T-helper 2 cell treated with Interferon-gamma antibody and Interleukin-4, amounts not matched to agents 5 μg/mL and 100 μg/mL, for 36 hours (primary cell): ENCODE data around the gene MYCN.
"Not testable (repeated sequence)": the region's sequence is repeated elsewhere in the genome, so short reads cannot be mapped to it uniquely, and the experiment has no call there.

Experiments
- DNase-seq: peaks from one replicate; pipeline ENCODE4 v3.0.0; 2021; ENCODE audit warnings: low spot score
- H3K27ac Mint-ChIP-seq: one replicate; pipeline ENCODE4 v1.8.0; 2021; ENCODE audit warnings: mild to moderate bottlenecking, mixed read lengths
- H3K27me3 Mint-ChIP-seq: one replicate; pipeline ENCODE4 v1.8.0; 2021; ENCODE audit warnings: low read depth, mixed read lengths
- H3K36me3 Mint-ChIP-seq: one replicate; pipeline ENCODE4 v1.8.0; 2021; ENCODE audit warnings: low read depth, mixed read lengths
- H3K4me1 Mint-ChIP-seq: one replicate; pipeline ENCODE4 v1.8.0; 2021; ENCODE audit warnings: low read depth, mixed read lengths
- H3K4me3 Mint-ChIP-seq: one replicate; pipeline ENCODE4 v1.8.0; 2022; ENCODE audit warnings: mild to moderate bottlenecking, moderate library complexity, mixed read lengths
- H3K9me3 Mint-ChIP-seq: one replicate; pipeline ENCODE4 v1.8.0; 2021; ENCODE audit warnings: mixed read lengths

The MYCN gene

DNA sequence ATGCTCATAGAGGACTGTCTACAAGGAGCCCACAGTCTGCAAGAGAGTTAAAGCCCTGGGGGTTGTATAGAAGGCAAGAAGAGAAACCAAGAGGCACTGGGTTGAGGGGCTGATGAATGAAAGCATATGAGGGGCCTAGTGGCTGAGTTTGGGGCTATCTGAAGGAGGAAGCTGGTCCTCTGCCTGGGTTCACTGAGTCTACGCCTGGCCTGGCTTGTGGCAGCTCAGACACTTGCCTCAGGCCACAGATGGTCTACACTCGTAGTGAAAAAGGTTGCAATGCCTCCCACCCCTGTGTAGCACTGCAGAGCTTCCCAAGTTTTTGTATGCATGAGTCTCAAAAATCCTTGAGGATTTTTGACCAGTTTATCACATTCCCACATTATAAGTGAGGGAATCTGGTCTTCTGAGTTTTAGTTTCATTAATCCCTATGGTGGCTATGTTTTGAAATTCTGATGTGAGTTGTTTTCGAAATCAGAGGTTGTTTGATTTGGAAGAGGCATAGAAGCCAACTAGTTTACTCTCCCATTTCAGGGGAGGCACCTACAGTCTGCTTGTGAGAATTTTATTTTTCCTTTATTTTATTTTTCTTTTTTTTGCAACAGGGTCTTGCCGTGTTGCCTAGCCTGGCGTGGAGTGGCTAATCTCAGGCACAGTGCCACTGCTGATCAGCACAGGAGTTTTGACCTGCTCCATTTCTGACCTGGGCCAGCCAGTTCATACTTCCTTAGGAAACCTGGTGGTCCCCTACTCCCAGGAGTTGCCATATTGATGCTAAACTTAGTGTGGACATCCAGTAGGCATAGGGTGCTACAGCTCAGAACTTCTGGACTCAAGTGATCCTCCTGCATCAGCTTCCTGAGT lies 10.0 kb downstream of the MYCN start:
- DNase-seq = no peak
- Mint-ChIP-seq H3K36me3 (no peaks in the 10 kb centered on the region), H3K4me1 (no peaks in the 10 kb centered on the region), H3K27me3 (peaks cover 7% of the 10 kb centered on the region), H3K27ac (no peak overlapping the region), H3K9me3 (no peaks in the 10 kb centered on the region), H3K4me3 (no peak overlapping the region)

GRCh38 chr2:15951936-15952335 lies 11.6 kb downstream of the MYCN start:
- not testable (repeated sequence) for H3K27ac Mint-ChIP-seq, H3K4me3 Mint-ChIP-seq, DNase-seq, H3K4me1 Mint-ChIP-seq, H3K36me3 Mint-ChIP-seq, H3K27me3 Mint-ChIP-seq, H3K9me3 Mint-ChIP-seq

GRCh38 chr2:15952451-15953146 lies 12.2 kb downstream of the MYCN start:
- H3K4me1 Mint-ChIP-seq = no peaks in the 10 kb centered on the region
- H3K36me3 Mint-ChIP-seq = no peaks in the 10 kb centered on the region
- H3K27me3 Mint-ChIP-seq = peaks cover 2% of the 10 kb centered on the region
- no peak overlapping the region for H3K27ac Mint-ChIP-seq
- DNase-seq = no peak
- no peak overlapping the region for H3K4me3 Mint-ChIP-seq
- H3K9me3 Mint-ChIP-seq = no peaks in the 10 kb centered on the region

DNA sequence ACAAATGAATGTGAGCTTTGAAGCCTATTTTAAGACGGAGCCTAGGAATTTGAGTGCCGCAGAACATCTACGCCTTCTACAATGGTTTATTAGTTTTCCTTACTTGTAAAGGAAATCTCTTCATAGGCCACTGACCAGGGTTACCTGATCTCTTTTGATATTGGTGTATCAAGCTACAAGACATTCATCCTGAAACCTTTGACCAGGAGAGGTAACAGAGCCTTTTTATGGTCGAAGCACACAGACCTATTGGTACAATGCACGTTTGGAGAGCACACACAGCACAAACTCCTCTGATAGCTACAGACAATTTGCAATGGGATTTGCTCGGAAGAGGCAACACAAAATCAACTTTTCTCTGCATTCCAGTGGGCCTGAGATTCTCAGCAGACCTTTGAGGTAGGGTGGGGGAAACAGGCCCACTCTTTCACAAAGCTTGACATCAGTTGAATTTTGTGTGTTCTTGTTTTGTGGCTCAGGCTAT lies 12.8 kb downstream of the MYCN start:
- no peak overlapping the region for H3K4me3 Mint-ChIP-seq
- no peak overlapping the region for H3K27ac Mint-ChIP-seq

DNA sequence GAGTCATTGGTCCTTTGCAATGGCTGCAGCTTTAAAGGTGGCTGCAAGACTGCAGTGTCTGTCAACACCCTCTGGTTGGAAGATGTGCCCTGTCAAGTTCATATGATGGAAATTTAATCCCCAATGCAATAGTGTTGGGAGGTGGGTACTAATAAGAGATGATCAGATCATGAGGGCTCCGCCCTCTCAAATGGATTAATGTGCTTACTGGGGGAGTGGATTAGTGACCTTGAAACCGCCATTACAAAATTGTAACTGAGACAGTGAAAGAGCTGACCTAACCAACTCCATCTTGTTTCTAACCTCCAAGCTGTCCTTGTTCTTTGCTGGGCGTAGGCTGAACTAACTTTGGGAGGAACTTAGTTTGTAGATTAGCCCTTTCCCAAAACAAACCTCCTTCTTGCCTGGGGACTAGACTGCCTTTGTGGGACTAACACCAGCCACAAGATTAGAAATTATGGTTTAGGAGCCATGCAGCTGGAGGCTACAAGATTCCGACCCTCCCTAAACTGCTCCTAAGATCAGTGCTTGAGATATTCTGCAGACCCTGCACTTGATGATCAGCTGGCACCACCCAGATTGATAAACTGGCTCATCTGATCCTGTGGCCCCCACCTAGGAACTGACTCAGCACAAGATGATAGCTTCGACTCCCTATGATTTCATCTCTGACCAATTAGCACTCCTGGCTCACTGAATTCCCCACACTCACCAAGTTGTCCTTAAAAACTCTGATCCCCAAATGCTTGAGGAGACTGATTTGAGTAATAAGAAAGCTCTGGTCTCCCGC lies 13.7 kb downstream of the MYCN start:
- no peaks in the 10 kb centered on the region for H3K36me3 Mint-ChIP-seq
- no peak overlapping the region for H3K4me3 Mint-ChIP-seq
- H3K9me3 Mint-ChIP-seq = no peaks in the 10 kb centered on the region
- H3K27me3 Mint-ChIP-seq = no peaks in the 10 kb centered on the region
- H3K27ac Mint-ChIP-seq = no peak overlapping the region
- DNase-seq = no peak
- H3K4me1 Mint-ChIP-seq = no peaks in the 10 kb centered on the region

More for the DNA sequence above, 12.8 kb downstream of the MYCN start:
- DNase-seq = no peak
- H3K4me1 Mint-ChIP-seq = no peaks in the 10 kb centered on the region
- no peaks in the 10 kb centered on the region for H3K27me3 Mint-ChIP-seq
- H3K9me3 Mint-ChIP-seq = no peaks in the 10 kb centered on the region
- no peaks in the 10 kb centered on the region for H3K36me3 Mint-ChIP-seq

DNA sequence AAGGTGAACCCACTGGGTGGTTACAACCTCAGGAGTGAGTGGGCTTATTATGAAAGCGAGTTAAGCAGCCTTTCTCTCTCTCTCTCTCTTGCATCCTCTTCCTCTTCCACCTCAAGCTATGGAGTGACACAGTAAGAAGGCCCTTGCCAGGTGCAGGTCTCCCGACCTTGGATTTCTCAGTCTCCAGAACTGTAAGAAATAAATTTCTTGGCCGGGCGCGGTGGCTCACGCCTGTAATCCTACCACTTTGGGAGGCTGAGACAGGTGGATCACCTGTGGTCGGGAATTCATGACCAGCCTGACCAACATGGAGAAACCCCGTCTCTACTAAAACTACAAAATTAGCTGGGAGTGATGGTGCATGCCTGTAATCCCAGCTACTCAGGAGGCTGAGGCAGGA lies 14.4 kb downstream of the MYCN start:
- Mint-ChIP-seq H3K27me3 (no peaks in the 10 kb centered on the region), H3K4me3 (no peak overlapping the region), H3K4me1 (no peaks in the 10 kb centered on the region), H3K27ac (no peak overlapping the region), H3K9me3 (no peaks in the 10 kb centered on the region), H3K36me3 (no peaks in the 10 kb centered on the region)
- DNase-seq = no peak

DNA sequence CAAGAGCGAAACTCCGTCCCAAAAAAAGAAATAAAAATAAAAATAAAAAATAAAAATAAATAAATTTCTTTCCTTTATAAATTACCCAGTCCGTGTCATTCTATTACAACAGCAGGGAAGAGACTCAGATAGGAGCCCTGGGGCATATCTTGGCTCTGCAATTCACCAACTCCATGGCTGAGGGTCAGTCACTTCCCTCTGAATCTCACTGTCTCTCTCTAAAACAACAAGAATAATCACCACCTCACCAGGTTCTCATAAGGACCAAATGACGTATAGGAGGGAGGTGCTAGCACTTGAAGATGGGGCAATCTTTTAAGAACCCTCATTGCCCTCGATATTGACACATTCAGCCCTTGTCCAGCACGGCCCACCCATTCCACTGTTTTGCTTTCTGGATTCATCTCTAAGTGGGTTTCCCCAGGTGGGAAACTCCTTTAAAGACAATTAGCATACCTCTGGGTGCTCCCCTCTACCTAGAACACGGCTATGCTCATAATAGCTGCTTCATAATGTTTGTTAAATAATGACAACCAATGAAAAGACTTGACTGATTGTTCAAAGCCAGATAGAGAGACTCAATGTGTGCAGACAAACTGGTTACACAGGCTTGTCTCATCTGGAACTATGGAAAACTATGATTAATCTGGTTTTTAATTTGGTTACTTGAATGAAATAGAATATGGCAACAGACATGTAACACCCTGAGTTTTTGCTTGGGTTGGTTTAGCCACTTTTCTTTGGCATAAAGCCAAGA lies 15.1 kb downstream of the MYCN start:
- no peaks in the 10 kb centered on the region for H3K9me3 Mint-ChIP-seq
- no peaks in the 10 kb centered on the region for H3K27me3 Mint-ChIP-seq
- no peaks in the 10 kb centered on the region for H3K4me1 Mint-ChIP-seq
- no peaks in the 10 kb centered on the region for H3K36me3 Mint-ChIP-seq
- no peak overlapping the region for H3K4me3 Mint-ChIP-seq
- no peak for DNase-seq
- no peak overlapping the region for H3K27ac Mint-ChIP-seq

DNA sequence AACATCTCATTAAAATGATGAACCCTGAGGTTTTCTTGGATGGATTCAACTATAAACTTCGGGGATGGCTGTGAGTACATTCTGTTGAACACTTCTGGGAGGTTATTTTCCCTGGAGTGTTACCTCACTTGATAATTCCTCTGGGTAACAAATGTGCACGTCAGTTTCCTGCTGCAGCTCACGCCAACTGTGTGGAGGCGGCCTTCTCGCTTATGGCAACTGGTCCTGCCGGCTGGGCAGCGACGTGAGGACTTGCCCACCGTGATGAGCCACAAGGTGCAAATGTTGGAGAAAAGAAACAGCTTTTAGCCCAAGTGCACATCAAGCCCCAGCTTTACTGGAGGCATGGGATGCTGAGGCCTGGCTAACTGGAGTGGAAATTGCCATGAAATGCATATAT lies 15.9 kb downstream of the MYCN start:
- no peak overlapping the region for H3K27ac Mint-ChIP-seq
- H3K4me3 Mint-ChIP-seq = no peak overlapping the region
- no peaks in the 10 kb centered on the region for H3K4me1 Mint-ChIP-seq
- H3K9me3 Mint-ChIP-seq = no peaks in the 10 kb centered on the region
- DNase-seq = no peak
- H3K36me3 Mint-ChIP-seq = no peaks in the 10 kb centered on the region
- no peaks in the 10 kb centered on the region for H3K27me3 Mint-ChIP-seq

DNA sequence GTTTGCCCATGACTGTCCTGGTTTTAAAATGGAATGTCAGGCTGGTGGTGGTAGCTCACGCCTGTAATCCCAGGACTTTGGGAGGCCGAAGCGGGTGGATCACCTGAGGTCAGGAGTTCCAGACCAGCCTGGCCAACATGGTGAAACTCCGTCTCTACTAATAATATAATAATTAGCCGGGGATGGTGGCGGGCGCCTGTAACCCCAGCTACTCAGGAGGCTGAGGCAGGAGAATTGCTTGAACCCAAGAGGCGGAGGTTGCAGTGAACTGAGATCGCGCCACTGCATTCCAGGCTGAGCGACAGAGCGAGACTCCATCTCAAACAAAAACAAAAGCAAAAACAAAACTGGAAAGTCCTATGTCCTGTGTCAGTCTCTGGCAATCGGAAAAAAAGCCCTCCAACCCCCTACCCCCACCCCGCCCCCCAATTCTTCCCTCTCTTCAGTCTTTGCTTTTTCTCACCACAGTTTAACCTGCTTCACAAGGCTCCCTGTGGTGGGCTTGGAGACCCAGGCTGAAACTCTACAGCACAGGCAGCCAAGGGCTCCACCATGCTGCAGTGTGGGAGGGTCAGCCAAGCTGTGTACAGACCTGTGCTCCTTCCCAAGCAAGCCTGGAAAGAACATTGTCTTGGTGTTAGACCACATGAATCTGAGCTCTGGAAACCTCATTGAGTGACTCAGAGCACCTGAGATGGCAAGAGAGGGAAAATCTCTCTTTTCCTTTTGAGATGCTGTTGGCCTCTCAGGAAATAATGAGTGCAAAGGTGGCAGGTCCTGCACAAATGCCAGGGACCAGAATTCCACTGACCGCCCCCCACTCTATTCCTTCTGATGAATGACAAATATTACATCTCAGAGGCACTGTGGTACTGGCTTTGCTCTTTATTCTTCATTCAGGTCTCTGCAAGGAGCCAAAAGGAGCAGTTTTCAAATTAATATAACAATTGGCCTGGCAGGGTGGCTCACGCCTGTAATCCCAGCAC lies 16.7 kb downstream of the MYCN start:
- no peaks in the 10 kb centered on the region for H3K4me1 Mint-ChIP-seq
- no peak overlapping the region for H3K27ac Mint-ChIP-seq
- DNase-seq = no peak
- H3K9me3 Mint-ChIP-seq = no peaks in the 10 kb centered on the region
- H3K4me3 Mint-ChIP-seq = no peak overlapping the region
- H3K27me3 Mint-ChIP-seq = no peaks in the 10 kb centered on the region
- no peaks in the 10 kb centered on the region for H3K36me3 Mint-ChIP-seq

DNA sequence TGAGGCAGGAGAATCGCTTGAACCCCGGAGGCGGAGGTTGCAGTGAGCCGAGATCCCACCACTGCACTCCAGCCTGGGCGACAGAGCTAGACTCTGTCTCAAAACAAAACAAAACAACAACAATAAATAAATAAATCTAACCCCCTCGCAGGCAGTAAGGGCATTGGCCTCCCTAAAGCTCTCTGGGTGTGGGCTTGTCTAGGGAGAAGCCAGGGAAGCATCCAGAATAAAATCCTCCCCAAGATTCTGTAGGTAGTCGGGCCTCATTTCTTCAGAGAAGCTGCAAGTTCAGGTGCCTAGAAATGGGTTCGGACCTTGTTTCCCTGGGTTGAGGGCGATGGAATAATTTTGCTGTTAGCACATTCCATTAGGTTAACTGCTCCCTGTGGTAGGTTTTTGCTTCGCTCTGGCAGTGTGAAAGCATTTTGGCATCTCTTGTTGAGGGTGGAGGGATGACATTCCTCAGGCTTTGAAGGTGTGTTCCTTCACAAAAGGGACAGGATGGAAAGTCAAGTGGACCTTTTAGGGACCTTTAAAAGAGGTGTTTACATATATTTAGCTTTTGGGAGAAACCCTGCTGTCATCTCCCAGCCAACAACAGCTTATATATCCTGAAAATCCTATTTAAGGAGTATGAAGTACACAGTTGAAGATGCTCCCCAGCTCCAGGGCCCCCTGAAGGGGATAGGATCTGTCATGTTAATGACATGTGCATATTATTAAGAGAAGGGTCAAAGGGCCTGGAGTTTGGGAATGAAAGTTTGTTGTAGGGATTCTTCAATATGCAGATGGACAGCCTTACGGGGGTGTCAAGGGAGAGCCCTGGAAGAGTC lies 17.7 kb downstream of the MYCN start:
- no peaks in the 10 kb centered on the region for H3K4me1 Mint-ChIP-seq
- no peak overlapping the region for H3K4me3 Mint-ChIP-seq
- H3K27ac Mint-ChIP-seq = no peak overlapping the region
- H3K9me3 Mint-ChIP-seq = no peaks in the 10 kb centered on the region
- no peaks in the 10 kb centered on the region for H3K36me3 Mint-ChIP-seq
- no peaks in the 10 kb centered on the region for H3K27me3 Mint-ChIP-seq
- no peak for DNase-seq

- no peaks in the 10 kb centered on the region for H3K4me1 Mint-ChIP-seq
- no peak overlapping the region for H3K27ac Mint-ChIP-seq
- H3K9me3 Mint-ChIP-seq = no peaks in the 10 kb centered on the region
- no peak for DNase-seq
- no peak overlapping the region for H3K4me3 Mint-ChIP-seq
- no peaks in the 10 kb centered on the region for H3K27me3 Mint-ChIP-seq
- H3K36me3 Mint-ChIP-seq = no peaks in the 10 kb centered on the region
Measured at GRCh38 chr2:15959331-15960153, 19.2 kb downstream of the MYCN start.
